Peyer's patch (tissue), 4 donors: ENCODE data around the gene CADPS2.

Experiments
- CTCF ChIP-seq, 6 experiments: fragments of 450-650 bp in 4 of 6; fragments of 200-600 bp in 2 of 6; sonication (generic) in 1 of 6; IDR thresholded peaks; one replicate each; pipeline ENCODE4 v1.5.1; 2017 to 2019; ENCODE audit warnings: antibody characterized with exemption in 6 of 6, mild to moderate bottlenecking in 3 of 6, moderate library complexity in 1 of 6
- POLR2A ChIP-seq, 2 donors: fragments of 450-650 bp; IDR thresholded peaks; one replicate each; pipeline ENCODE4 v1.5.1; 2017; ENCODE audit warnings: antibody characterized with exemption in 2 of 2, mild to moderate bottlenecking in 2 of 2, moderate library complexity in 2 of 2

GRCh38 chr7:122767339-122767738 lies 118.9 kb downstream of the CADPS2 start:
- TF ChIP-seq CTCF (IDR thresholded peaks at IDR 0.05): no peak
- TF ChIP-seq POLR2A (IDR thresholded peaks at IDR 0.05): no peak
